Measurements from ENCODE around the gene IL1RAPL1.

The IL1RAPL1 gene

GRCh38 chrX:29555465-29556091 is 968.3 kb downstream of the IL1RAPL1 start:
- DNase-seq, result no peak

GRCh38 chrX:29560065-29560464 is 972.8 kb downstream of the IL1RAPL1 start:
- DNase-seq, result no peak

GRCh38 chrX:29561417-29561816 is 974.2 kb downstream of the IL1RAPL1 start:
- no peak for DNase-seq

- no peak for DNase-seq
Measured at GRCh38 chrX:29580560-29580959, 993.3 kb downstream of the IL1RAPL1 start.

- DNase-seq, result no peak
Measured at GRCh38 chrX:29581223-29581622, 994.0 kb downstream of the IL1RAPL1 start.

GRCh38 chrX:29587107-29587506 is 999.9 kb downstream of the IL1RAPL1 start:
- DNase-seq, result no peak

- no peak for DNase-seq
Measured at GRCh38 chrX:29590921-29591320, 1003.7 kb downstream of the IL1RAPL1 start.

GRCh38 chrX:29604381-29604780 is 1017.1 kb downstream of the IL1RAPL1 start:
- no peak for DNase-seq

GRCh38 chrX:29617276-29617675 is 1030.0 kb downstream of the IL1RAPL1 start:
- no peak for DNase-seq

GRCh38 chrX:29617725-29618124 is 1030.5 kb downstream of the IL1RAPL1 start:
- DNase-seq, result no peak

- no peak for DNase-seq
Measured at GRCh38 chrX:29627833-29628232, 1040.6 kb downstream of the IL1RAPL1 start.

- no peak for DNase-seq
Measured at GRCh38 chrX:29634516-29634915, 1047.3 kb downstream of the IL1RAPL1 start.

GRCh38 chrX:29636331-29636730 is 1049.1 kb downstream of the IL1RAPL1 start:
- no peak for DNase-seq

- no peak for DNase-seq
Measured at GRCh38 chrX:29640106-29640505, 1052.9 kb downstream of the IL1RAPL1 start.

- DNase-seq, result no peak
Measured at GRCh38 chrX:29641461-29641860, 1054.2 kb downstream of the IL1RAPL1 start.

GRCh38 chrX:29643181-29643580 is 1055.9 kb downstream of the IL1RAPL1 start:
- DNase-seq, result no peak

- DNase-seq, result no peak
Measured at GRCh38 chrX:29648161-29648560, 1060.9 kb downstream of the IL1RAPL1 start.

- no peak for DNase-seq
Measured at GRCh38 chrX:29652484-29652883, 1065.2 kb downstream of the IL1RAPL1 start.

GRCh38 chrX:29653721-29654120 is 1066.5 kb downstream of the IL1RAPL1 start:
- DNase-seq, result no peak

- no peak for DNase-seq
Measured at GRCh38 chrX:29659911-29660310, 1072.7 kb downstream of the IL1RAPL1 start.

GRCh38 chrX:29661290-29661689 is 1074.0 kb downstream of the IL1RAPL1 start:
- DNase-seq, result no peak

GRCh38 chrX:29662101-29662500 is 1074.9 kb downstream of the IL1RAPL1 start:
- DNase-seq, result no peak

- no peak for DNase-seq
Measured at GRCh38 chrX:29662759-29663503, 1075.7 kb downstream of the IL1RAPL1 start.

GRCh38 chrX:29665532-29665931 is 1078.3 kb downstream of the IL1RAPL1 start:
- no peak for DNase-seq

- no peak for DNase-seq
Measured at GRCh38 chrX:29666366-29666765, 1079.1 kb downstream of the IL1RAPL1 start.
